Mucosa of stomach (tissue), 1 donor: ENCODE measurements around the gene CD3D.

Experiments
- H3K27me3 ChIP-seq: one replicate; pipeline ENCODE4 v1.7.0; 2013; ENCODE audit warnings: mild to moderate bottlenecking, low read length; ENCODE audit not compliant: control insufficient read depth, insufficient read depth
- H3K36me3 ChIP-seq: one replicate; pipeline ENCODE4 v1.7.0; 2013; ENCODE audit warnings: low read length; ENCODE audit not compliant: control insufficient read depth, insufficient read depth
- H3K4me1 ChIP-seq: one replicate; pipeline ENCODE4 v1.7.0; 2013; ENCODE audit warnings: mild to moderate bottlenecking, low read length; ENCODE audit not compliant: control insufficient read depth, insufficient read depth
- H3K4me3 ChIP-seq: one replicate; pipeline ENCODE4 v1.7.0; 2013; ENCODE audit warnings: low read length
- H3K9ac ChIP-seq: one replicate; pipeline ENCODE4 v1.7.0; 2013; ENCODE audit warnings: mild to moderate bottlenecking, low read length, moderate library complexity
- H3K9me3 ChIP-seq: one replicate; pipeline ENCODE4 v1.7.0; 2013; ENCODE audit warnings: mild to moderate bottlenecking, low read length, moderate library complexity; ENCODE audit not compliant: control insufficient read depth
- donor health status: Pancreatic carcinoma.

The CD3D gene

DNA sequence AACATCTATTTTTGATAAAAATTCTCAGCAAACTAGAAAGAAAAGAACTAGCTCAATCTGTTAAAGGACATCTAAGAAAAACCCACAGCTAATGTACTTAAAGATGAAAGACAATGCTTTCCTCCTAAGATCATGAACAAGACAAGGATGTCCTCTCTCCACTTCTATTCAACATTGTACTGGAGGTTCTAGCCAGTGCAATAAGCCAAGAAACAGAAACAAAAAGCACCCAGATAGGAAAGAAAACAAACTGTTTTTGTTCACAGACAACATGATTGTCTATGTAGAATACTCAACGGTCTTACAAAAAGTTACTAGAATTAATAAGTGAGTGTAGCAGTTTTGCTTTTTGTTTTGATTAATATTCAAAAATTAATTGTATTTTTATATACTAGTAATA, 7.8 kb downstream of the CD3D start:
- Histone ChIP-seq H3K9me3 (no peaks in the 10 kb centered on the region), H3K36me3 (no peaks in the 10 kb centered on the region), H3K4me3 (no peak overlapping the region), H3K27me3 (no peaks in the 10 kb centered on the region), H3K4me1 (peaks cover 10% of the 10 kb centered on the region), H3K9ac (no peak overlapping the region)

DNA sequence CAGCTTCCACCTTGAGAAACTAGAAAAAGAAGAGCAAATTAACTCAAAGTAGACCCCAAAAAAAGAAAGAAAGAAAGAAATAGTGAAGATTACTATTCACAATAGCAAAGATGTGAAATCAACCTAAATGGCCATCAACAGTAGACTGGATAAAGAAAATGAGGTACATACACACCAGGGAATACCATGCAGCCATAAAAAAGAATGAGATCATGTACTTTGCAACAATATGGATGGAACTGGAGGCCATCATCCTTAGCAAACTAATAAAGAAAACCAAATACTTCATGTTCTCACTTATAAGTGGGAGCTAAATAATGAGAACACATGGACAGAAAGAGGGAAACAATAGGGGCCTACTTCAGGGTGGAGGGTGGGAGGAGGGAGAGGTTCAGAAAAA, 13.8 kb downstream of the CD3D start:
- Histone ChIP-seq H3K4me3 (no peak overlapping the region), H3K9me3 (no peaks in the 10 kb centered on the region), H3K9ac (no peak overlapping the region), H3K27me3 (no peaks in the 10 kb centered on the region), H3K4me1 (no peaks in the 10 kb centered on the region), H3K36me3 (no peaks in the 10 kb centered on the region)

DNA sequence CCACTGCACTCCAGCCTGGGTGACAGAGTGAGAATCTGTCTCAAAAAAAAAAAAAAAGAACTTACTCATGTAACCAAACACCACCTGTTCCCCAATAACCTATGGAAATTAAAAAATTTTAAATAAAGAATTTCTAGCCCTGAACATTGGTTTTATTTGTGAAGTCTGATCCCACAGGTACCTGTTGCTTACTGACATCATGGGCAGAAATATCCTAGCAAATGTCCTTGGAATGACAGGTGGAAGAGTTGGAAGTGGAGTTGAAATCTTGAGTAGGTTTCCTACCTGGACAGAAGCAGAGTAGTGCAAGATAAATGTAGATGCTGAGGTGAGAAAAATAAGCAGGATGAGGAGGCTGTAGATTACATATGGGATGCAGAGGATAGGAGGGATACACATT, 17.2 kb downstream of the CD3D start:
- H3K9me3 ChIP-seq: no peaks in the 10 kb centered on the region
- no peak overlapping the region for H3K9ac ChIP-seq
- H3K4me1 ChIP-seq: peaks cover 10% of the 10 kb centered on the region
- H3K36me3 ChIP-seq: no peaks in the 10 kb centered on the region
- no peak overlapping the region for H3K4me3 ChIP-seq
- no peaks in the 10 kb centered on the region for H3K27me3 ChIP-seq

DNA sequence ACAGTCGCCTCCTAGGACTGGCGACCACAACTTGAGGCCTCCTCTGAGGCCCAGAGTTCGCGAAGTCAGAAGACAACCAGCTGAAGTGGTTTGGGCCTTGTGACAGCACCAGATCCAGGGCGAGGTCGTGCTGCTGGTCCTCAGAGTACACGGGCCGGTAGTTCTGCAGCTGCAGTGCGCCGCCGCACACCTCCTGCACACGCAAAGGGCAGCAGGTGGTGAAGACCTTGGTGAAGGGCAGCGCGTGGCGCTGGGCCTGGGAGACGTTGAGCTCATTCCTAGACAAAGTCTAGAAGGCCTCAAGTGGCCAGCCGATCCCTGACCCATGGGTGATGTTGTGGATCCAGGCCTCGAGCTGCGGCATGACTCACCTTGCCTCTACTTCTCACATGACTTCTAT, 19.8 kb downstream of the CD3D start:
- Histone ChIP-seq H3K9ac (no peak overlapping the region), H3K4me1 (peaks cover 34% of the 10 kb centered on the region), H3K9me3 (no peaks in the 10 kb centered on the region), H3K4me3 (no peak overlapping the region), H3K27me3 (no peaks in the 10 kb centered on the region), H3K36me3 (no peaks in the 10 kb centered on the region)

DNA sequence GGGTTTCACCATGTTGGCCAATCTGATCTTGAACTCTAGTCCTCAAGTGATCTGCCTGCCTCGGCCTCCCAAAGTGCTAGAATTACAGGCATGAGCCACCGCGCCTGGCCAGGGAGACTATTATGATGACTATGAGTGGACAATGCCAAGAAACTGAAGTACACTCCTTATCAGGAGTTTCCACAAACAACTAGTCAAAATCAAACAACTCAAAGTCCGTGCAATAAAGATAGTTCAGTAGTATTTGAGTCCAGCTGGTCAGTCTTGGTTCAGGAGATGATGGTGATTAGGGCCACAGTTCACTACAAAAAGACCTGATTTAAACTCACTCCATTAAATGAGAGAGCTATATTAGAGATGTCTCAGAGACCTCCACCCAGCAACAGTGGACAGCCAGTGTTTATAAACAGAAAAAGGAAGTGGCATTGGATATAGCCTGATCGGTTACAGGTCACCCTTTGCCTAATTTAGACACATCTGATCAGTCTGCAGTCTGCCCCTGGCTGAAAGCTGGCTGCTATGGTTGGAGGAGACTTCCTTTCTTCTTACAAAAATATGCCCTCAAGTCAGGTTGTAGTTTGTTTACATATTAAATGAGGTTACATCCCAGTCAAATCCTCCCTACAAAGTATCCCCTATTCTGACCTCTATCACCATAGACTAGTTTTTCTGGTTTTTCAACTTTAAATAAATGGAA, 21.0 kb downstream of the CD3D start:
- Histone ChIP-seq H3K4me3 (no peak overlapping the region), H3K36me3 (no peaks in the 10 kb centered on the region)

DNA sequence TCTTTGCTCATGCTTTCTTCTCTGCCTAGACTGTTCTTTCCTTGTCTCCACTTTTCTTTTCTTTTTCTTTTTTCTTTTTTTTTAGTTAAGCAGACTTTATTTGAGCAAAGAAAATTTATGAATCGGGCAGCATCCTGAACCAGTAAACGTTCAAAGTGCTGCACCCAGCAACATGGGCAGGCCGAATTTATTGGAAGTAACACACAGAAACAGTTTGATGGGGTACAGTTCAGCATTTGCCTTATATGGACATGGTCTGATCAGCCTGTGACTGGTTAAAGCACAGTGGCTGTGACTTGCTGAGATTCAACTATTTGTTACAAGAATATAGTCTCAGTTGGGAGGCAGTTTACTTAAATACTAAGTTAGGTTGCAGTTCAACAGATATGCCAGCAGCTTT, 22.0 kb downstream of the CD3D start:
- H3K9ac ChIP-seq: no peak overlapping the region
- H3K36me3 ChIP-seq: no peaks in the 10 kb centered on the region
- H3K27me3 ChIP-seq: no peaks in the 10 kb centered on the region
- H3K9me3 ChIP-seq: no peaks in the 10 kb centered on the region
- H3K4me1 ChIP-seq: peaks cover 54% of the 10 kb centered on the region
- no peak overlapping the region for H3K4me3 ChIP-seq

More for the DNA sequence above, 21.0 kb downstream of the CD3D start:
- H3K9me3 ChIP-seq: no peaks in the 10 kb centered on the region
- H3K9ac ChIP-seq: no peak overlapping the region
- peaks cover 44% of the 10 kb centered on the region for H3K4me1 ChIP-seq
- H3K27me3 ChIP-seq: no peaks in the 10 kb centered on the region

DNA sequence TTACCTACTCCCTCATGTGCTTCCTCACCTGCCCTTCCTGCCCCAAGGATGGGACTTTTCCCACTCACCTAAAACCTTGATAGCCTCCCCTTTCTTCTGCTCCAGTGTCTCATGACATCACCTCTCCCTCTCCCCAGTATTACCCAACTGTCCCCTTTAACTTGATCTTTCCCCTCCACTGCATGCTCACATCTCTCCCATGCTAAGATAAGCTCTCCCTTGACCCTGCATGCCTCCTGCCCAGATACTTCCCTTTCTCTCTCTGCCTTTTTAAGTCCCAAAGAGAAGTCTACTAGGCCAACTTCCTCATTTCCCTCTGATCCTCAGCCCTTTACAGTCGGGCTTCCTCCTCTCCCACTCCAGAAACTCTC, 23.2 kb downstream of the CD3D start:
- Histone ChIP-seq H3K9ac (no peak overlapping the region), H3K4me3 (no peak overlapping the region), H3K9me3 (no peaks in the 10 kb centered on the region), H3K36me3 (no peaks in the 10 kb centered on the region), H3K27me3 (no peaks in the 10 kb centered on the region), H3K4me1 (peaks cover 65% of the 10 kb centered on the region)

DNA sequence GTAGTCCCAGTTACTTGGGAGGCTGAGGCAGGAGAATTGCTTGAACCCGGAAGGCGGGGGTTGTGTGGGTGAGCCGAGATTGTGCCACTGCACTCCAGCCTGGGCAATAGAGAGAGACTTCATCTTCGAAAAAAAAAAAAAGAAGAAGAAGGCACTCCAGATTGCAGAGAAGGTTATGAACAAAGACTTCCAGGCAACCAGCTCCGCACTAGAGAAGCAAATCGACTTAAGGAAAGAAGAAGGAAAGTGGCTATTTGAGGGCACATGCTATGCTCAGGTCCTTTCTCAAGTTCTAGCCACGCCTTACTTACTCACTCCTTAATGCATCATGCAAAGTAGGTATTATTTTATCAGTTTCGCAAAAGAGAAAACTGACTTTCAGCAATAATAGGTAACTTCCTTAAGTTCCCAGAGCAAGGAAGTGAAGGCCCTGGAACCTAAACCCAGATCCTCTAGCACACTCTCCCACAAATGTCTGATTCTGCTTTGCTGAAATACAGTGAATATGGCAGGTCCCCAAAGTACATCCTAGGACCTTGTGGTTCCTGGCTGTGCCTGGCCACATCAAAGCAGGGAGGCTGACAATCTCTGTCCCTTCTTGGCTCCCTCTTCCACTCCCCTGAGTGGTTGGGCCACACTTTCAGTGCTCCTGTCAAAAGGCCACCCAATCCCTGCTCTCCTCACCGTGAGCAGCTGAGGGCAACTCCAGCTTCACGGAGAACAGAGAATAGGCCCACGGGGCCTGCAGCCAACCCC, 23.7 kb downstream of the CD3D start:
- Histone ChIP-seq H3K27me3 (peaks cover 5% of the 10 kb centered on the region), H3K4me1 (peaks cover 71% of the 10 kb centered on the region)

DNA sequence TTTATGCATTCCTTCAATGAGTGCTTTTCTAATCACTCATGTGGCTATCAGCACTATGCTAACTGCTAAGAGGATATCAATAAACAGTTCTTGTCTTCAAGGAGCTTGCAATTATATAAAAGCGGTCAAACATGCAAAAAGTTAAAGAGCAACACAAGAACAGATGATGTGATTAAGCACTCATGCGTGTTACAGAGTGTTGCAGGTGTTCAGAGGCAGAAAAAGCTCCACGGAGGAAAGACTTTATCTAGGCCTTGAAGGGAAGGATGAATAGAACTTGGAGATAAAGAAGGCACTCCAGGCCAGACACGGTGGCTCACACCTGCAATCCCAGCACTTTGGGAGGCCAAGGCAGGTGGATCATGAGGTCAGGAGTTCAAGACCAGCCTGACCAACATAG, 24.4 kb downstream of the CD3D start:
- Histone ChIP-seq H3K4me3 (no peak overlapping the region), H3K36me3 (no peaks in the 10 kb centered on the region), H3K27me3 (peaks cover 6% of the 10 kb centered on the region), H3K9ac (no peak overlapping the region), H3K4me1 (peaks cover 75% of the 10 kb centered on the region), H3K9me3 (no peaks in the 10 kb centered on the region)

More for the DNA sequence above, 23.7 kb downstream of the CD3D start:
- Histone ChIP-seq H3K36me3 (no peaks in the 10 kb centered on the region), H3K9ac (no peak overlapping the region), H3K9me3 (no peaks in the 10 kb centered on the region), H3K4me3 (no peak overlapping the region)

DNA sequence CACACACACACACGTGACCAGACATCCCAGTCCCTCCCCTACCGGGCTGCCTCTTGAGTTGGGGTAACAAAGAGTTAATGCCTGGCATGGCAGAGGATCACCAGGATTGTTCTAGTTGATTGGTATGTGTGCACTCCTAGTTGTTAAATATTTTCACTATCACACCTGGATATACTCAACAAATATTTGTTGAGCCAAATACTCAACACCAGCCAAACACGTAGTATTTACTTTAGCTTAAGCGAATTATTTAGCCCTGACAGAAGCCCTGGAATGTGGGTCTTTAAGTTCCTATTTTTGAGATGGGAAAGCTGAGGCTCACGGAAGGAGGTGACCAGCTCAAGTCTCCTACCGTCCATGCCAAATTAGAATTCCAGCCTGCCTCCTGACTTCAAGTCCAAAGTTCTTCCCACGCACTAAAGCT, 27.5 kb downstream of the CD3D start:
- Histone ChIP-seq H3K9me3 (no peaks in the 10 kb centered on the region), H3K27me3 (peaks cover 6% of the 10 kb centered on the region), H3K4me3 (no peak overlapping the region), H3K9ac (peak overlapping the region; percentile 60), H3K4me1 (peaks cover 86% of the 10 kb centered on the region), H3K36me3 (no peaks in the 10 kb centered on the region)

DNA sequence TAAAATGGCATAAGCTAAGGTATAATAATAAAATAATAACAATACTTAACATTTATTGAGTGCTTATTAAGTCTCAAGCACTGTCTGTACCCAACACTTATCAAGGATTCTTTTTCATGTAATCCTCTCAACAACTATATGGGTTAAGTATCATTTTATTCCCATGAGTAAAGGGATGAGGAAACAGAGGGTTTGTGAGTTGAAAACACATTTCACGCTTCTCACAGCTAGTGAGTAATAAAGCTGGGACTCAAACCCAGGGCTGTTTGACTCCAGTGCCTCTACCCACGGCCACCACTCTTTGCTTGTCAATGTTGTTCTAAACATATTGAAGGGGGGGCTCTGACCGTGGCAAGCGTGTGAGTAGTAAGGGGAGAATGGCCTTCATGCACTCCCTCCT, 29.3 kb downstream of the CD3D start:
- Histone ChIP-seq H3K4me3 (no peak overlapping the region), H3K4me1 (peaks cover 69% of the 10 kb centered on the region), H3K9ac (no peak overlapping the region), H3K9me3 (no peaks in the 10 kb centered on the region), H3K36me3 (no peaks in the 10 kb centered on the region), H3K27me3 (peaks cover 6% of the 10 kb centered on the region)

DNA sequence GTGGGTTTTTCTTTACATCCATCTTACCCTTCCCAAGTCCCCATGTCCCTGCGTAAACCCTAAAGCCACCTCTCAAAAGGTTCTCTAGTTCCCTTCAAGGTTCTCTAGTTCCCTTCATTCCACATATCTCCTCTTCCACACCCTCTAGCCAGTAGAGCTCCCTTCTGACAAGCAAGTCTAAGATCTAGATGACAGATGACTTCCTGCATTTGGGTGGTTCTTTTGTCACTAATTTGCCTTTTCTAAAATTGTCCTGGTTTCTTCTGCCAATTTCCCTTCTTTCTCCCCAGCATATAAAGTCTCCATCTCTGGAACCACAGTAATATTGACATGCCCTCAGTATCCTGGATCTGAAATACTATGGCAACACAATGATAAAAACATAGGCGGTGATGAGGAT, 30.2 kb downstream of the CD3D start:
- H3K4me3 ChIP-seq: no peak overlapping the region

More for the DNA sequence above, 30.2 kb downstream of the CD3D start:
- no peak overlapping the region for H3K9ac ChIP-seq
- H3K27me3 ChIP-seq: peaks cover 6% of the 10 kb centered on the region
- H3K9me3 ChIP-seq: no peaks in the 10 kb centered on the region
- H3K4me1 ChIP-seq: peaks cover 63% of the 10 kb centered on the region
- no peaks in the 10 kb centered on the region for H3K36me3 ChIP-seq
